Measurements from ENCODE around the gene FKBP15.
A peak's percentile ranks its signal among the peaks of the same experiment; 100 is the strongest.

Gene FKBP15

GRCh38 chr9:113183956-113184488, 37.1 kb downstream of the FKBP15 start:
- no peak for DNase-seq (ENCODE audit: low read depth in 2 of 2)

- no peak for DNase-seq (ENCODE audit: low read depth in 2 of 2)
Observed at GRCh38 chr9:113181165-113181564, 39.9 kb downstream of the FKBP15 start.

GRCh38 chr9:113179839-113180238, 41.2 kb downstream of the FKBP15 start:
- DNase-seq (ENCODE audit: low read depth in 2 of 2) = no peak

- no peak for DNase-seq (ENCODE audit: low read depth in 2 of 2)
Observed at GRCh38 chr9:113178087-113178486, 43.0 kb downstream of the FKBP15 start.

- DNase-seq (ENCODE audit: low read depth in 2 of 2) = no peak
Observed at GRCh38 chr9:113177251-113177650, 43.8 kb downstream of the FKBP15 start.

- DNase-seq (ENCODE audit: low read depth in 2 of 2) = no peak
Observed at GRCh38 chr9:113176803-113177202, 44.3 kb downstream of the FKBP15 start.

GRCh38 chr9:113173341-113173740, 47.7 kb downstream of the FKBP15 start:
- no peak for DNase-seq (ENCODE audit: low read depth in 2 of 2)

GRCh38 chr9:113168809-113169208, 52.3 kb downstream of the FKBP15 start:
- DNase-seq (ENCODE audit: low read depth in 2 of 2) = no peak

GRCh38 chr9:113166039-113166438, 55.0 kb downstream of the FKBP15 start:
- DNase-seq (ENCODE audit: low read depth in 2 of 2) = no peak

GRCh38 chr9:113164536-113165300, 56.4 kb downstream of the FKBP15 start:
- no peak for DNase-seq (ENCODE audit: low read depth in 2 of 2)

GRCh38 chr9:113163001-113163400, 58.1 kb downstream of the FKBP15 start:
- no peak for DNase-seq (ENCODE audit: low read depth in 2 of 2)

GRCh38 chr9:113160571-113160970, 60.5 kb downstream of the FKBP15 start:
- DNase-seq (ENCODE audit: low read depth in 2 of 2) = no peak

GRCh38 chr9:113158446-113158845, 62.6 kb downstream of the FKBP15 start:
- no peak for DNase-seq (ENCODE audit: low read depth in 2 of 2)

GRCh38 chr9:113156880-113157279, 64.2 kb downstream of the FKBP15 start:
- DNase-seq (ENCODE audit: low read depth in 2 of 2) = no peak

GRCh38 chr9:113155911-113156588, 65.0 kb downstream of the FKBP15 start:
- peak; percentile 31 to 45 for DNase-seq (ENCODE audit: low read depth in 2 of 2)

- no peak for DNase-seq (ENCODE audit: low read depth in 2 of 2)
Observed at GRCh38 chr9:113154946-113155345, 66.1 kb downstream of the FKBP15 start.

GRCh38 chr9:113154471-113154870, 66.6 kb downstream of the FKBP15 start:
- no peak for DNase-seq (ENCODE audit: low read depth in 2 of 2)

GRCh38 chr9:113153599-113153998, 67.5 kb downstream of the FKBP15 start:
- DNase-seq (ENCODE audit: low read depth in 2 of 2) = no peak

GRCh38 chr9:113152699-113153098, 68.4 kb downstream of the FKBP15 start:
- DNase-seq (ENCODE audit: low read depth in 2 of 2) = no peak

- no peak for DNase-seq (ENCODE audit: low read depth in 2 of 2)
Observed at GRCh38 chr9:113151696-113152630, 69.1 kb downstream of the FKBP15 start.

GRCh38 chr9:113150670-113151611, 70.1 kb downstream of the FKBP15 start, which contains the start of gene SLC31A2:
Gene SLC31A2 (plus strand): TSS chr9:113151007. CDS start chr9:113151075, 68 bp downstream.
- peak; percentile 65 to 84 for DNase-seq (ENCODE audit: low read depth in 2 of 2)
